ENCODE data around the gene TCL1A.

GRCh38 chr14:95667249-95667693 lies 46.7 kb downstream of the TCL1A start:
- no peak for TF ChIP-seq POLR2A (IDR thresholded peaks at IDR 0.05; ENCODE audit: low read depth, low read length)
- no peak for TF ChIP-seq CTCF (IDR thresholded peaks at IDR 0.05 in 2 of 3, conservative IDR thresholded peaks at IDR 0.05 in 1 of 3; ENCODE audit: control insufficient read depth in 2 of 3, extremely low read depth in 1 of 3, insufficient read depth in 1 of 3, low read depth in 3 of 3, low read length in 3 of 3)
- no peak for TF ChIP-seq ETV6 (conservative IDR thresholded peaks at IDR 0.05 in 1 of 2, IDR thresholded peaks at IDR 0.05 in 1 of 2; ENCODE audit: borderline replicate concordance in 1 of 2, low read depth in 1 of 2)
- no peak for TF ChIP-seq RELA (IDR thresholded peaks at IDR 0.05; ENCODE audit: borderline replicate concordance, partially characterized antibody)
- TF ChIP-seq PRDM15 (CRISPR knock-in tag; IDR thresholded peaks at IDR 0.05), result no peak
- TF ChIP-seq EZH2 (IDR thresholded peaks at IDR 0.05; ENCODE audit: borderline replicate concordance, control insufficient read depth, low read depth, low read length), result no peak
- no peak for TF ChIP-seq CBX3 (IDR thresholded peaks at IDR 0.05; ENCODE audit: borderline replicate concordance, low read depth)
- no peak for TF ChIP-seq REST (IDR thresholded peaks at IDR 0.05; ENCODE audit: low read depth, low read length)
- no peak for TF ChIP-seq GABPA (IDR thresholded peaks at IDR 0.05; ENCODE audit: low read depth)
- no peak for TF ChIP-seq SUZ12 (IDR thresholded peaks at IDR 0.05; ENCODE audit: unreplicated experiment)
- TF ChIP-seq KLF5 (IDR thresholded peaks at IDR 0.05; ENCODE audit: partially characterized antibody), result no peak
- no peak for TF ChIP-seq SRF (IDR thresholded peaks at IDR 0.05; ENCODE audit: low read depth in 2 of 2, low read length in 2 of 2)
- no peak for TF ChIP-seq SP1 (IDR thresholded peaks at IDR 0.05; ENCODE audit: low read depth, low read length)
- no peak for TF ChIP-seq NFIC (IDR thresholded peaks at IDR 0.05; ENCODE audit: low read depth, low read length)

Measured in GM12878 (cell line).